Measurements from ENCODE around the gene PCSK2.
A peak's percentile ranks its signal among the peaks of the same experiment; 100 is the strongest.

The PCSK2 gene

DNA sequence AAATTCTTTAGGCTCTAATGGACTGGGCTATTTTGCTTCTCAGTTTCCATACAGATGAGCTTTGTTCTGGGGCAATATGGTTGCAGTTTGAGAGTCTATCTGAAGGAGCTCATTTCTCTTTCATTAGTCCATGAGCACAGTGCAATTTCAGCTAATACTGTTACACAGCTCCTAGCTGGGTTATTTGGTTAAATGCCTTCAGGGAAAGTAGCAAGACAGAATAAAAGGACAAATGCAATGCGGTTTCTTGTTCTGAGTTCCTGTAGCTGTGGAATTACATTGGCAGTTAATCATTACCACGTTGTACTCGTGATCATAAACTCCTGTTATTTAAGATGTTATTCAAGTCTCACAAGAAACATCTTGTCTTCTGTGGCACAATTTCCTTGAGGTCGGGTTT, 176.6 kb downstream of the PCSK2 start:
- DNase-seq = no peak

DNA sequence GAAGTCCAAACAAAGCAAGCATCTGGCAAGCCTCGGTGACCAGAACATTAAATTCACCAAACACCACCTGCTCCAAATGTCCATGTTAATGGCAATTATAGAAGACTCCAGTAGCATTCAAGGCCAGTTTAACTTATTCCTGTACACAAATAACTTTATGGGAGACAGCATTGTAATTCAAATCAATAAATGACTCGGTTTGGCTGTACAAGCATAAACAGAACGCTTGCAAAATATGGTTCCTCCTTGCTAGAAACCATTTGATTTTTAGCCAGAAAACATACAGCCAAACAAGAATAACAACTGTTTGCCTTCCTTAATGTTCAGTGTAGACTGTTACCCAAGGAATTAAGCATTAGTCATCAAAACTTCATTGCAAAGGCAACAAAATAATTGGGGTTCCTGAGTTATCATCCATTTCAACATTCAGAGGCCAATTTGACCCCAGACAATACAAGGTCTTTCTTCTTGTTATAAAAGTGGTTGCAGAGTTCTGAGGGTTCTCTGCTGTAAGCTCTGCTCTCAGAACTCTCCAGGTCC, 179.3 kb downstream of the PCSK2 start:
- DNase-seq = no peak

DNA sequence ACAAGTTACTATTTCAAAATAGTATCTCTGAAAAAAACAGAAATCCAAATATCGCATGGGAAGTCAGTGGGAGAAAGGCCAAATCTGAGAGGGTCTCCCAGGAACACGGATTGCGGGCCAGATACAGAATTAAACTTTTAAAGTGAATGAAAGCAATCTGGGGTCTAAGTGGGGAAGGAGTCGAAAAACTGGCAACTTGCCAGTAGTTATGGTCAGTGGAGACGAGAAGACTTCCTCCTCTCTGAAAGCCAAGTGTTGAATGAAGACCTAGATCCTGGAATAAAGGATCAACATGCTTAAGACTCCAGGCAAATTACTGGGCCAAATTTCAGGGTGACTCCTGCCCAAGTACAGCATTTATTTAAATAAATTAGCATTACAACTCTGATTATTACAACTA, 180.7 kb downstream of the PCSK2 start:
- DNase-seq = no peak

DNA sequence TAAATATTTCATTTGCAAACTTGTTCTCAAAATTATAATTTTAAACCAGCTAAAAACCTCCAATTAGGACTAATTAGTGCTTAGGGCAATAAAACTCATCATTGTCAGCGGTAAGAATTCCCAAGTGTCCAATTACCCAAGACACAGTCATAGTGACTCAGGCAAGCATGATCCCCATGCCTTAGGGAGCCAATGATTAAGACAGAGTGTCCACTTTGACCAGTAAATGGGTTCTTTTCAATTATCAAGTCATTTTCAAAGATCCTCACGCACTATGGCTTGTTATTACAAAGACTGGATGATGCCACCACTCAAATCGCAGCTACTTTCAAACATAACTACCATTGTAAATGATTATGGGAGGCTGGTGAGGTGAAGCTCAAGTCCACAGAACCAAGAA, 190.4 kb downstream of the PCSK2 start:
- DNase-seq = no peak

DNA sequence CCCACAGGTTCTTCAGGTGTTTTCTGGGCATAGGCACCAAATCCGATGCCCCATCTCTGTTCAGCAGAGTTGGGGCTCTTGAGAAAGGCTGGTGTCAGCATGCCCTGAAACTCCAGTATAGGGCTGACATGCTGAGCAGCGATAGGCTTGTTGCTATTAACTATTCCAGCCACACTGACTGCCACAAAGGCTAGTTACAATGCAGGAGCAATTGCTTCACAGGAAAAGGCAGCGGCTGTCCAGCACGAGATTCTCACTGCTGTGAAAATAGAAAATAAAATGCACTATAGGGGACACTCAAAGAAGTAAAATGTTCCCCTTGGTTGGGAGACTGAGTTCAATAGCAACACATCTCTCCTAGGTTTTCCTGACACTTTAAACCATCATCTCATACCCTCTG, 191.9 kb downstream of the PCSK2 start:
- DNase-seq = no peak

DNA sequence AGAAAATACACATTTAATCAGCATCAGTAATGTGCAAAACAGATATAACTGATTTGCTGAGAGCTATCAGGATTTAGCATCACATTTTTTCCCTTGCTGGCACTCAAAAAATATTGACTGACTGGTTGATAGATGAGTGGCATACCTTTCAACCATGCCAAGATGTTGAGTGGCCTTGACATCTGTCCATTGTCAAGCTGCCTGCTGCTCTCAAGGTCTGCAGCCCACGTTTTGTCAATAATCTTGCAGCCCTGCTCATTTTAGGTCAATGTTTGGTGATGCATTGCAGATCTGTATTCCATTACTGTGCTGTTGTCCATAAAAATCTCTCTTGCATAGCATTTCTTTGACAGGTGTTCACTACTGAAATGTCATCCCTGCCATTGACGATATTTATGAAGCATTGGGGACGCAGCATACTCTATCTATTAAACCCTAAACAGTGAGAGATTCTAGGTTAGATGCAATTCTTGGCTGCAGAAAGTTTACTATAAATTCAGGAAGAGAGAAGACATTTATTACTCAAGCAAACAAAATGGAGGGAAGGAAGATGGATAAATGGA, 192.7 kb downstream of the PCSK2 start:
- DNase-seq = no peak

DNA sequence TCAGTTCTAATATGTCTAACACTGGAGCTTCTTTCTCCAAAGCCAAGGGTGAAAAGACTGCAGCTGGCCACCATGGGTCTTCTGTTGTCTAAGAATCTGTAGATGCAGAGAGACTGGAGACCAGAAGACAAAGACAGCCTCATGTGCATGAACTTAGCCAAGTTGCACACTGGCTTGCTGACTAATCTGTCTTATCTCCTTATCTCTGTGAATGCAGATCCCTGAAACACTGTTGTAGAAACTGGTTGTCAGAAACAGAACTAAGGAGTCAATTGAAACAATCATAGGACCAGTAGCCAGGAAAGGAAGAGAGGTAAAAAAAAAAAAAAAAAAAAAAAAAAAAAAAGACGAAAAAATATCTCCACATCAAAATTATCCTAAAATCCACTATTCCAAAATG, 194.7 kb downstream of the PCSK2 start:
- DNase-seq = no peak

DNA sequence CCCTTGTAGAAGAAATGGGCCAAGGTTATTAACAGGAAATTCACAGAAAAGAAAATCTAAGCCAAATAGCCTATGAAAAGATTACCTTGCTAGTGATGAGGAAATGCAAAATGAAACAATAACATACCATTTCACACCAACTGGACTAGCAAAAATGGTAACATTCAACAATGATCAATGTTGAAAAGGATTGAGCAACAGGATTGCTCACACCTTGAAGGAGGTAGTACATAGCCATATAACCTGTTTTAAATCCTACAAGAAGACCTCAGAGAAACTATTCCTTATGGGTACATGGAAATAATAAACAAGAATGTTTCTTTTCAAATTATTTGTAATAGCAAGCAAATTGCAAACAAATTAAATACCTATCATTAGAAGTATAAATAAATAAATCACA, 196.9 kb downstream of the PCSK2 start:
- no peak for DNase-seq

DNA sequence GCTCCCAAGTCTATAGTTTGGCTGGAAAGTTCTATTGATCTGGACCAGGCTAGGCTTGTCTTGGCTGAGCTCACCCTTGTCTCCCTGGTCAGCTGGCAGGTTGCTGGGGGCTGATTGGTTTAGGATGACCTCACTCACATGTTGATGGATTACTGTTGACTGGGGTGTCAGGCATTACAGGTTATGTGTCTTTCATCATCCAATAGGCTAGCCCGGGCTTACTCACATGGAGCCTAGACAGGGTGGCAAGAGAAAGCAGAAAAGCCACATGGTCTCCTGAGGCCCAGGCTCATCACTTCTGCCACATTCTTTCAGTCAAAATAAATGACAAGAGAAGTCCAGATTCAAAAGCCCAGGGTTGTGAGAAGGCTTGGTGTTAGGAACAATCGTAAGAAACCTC, 200.8 kb downstream of the PCSK2 start:
- no peak for DNase-seq

DNA sequence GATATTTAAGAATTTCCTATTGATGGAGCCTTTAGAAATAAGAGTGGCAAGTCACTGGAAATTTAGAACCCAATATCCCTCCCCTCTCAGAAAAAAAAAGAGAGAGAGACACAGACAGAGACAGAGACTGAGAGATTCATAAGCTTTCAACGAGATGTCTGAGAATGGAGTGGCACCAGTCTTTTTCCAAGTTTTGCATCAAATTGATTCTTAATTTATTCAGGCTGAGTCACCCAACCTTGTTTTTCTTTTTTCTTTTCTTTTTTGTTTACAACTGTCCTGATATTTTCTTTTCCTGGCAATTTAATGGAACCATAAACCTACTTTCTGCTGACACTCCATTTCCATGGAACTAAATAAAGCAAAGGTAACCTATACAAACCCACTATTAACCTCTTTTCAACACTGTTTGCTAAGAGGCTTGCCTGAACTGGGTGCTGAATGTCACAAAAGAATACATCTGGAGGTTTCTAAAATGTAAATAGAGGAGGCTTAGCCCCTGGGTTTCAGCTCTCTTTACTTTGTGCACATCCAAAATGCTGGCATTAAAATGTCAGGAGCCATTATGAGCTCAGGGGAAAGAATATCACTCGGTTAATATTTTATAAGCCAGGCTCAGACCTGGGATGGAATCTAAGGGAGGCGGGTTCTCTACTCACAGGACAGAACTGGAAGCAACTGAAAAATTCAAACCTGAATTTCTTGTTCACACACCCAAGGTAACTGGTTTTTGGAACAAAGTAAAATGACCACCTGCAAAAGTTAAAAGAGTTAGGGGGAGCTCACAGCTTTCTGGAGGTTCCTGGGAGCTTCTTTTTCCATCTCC, 203.5 kb downstream of the PCSK2 start:
- DNase-seq = no peak

DNA sequence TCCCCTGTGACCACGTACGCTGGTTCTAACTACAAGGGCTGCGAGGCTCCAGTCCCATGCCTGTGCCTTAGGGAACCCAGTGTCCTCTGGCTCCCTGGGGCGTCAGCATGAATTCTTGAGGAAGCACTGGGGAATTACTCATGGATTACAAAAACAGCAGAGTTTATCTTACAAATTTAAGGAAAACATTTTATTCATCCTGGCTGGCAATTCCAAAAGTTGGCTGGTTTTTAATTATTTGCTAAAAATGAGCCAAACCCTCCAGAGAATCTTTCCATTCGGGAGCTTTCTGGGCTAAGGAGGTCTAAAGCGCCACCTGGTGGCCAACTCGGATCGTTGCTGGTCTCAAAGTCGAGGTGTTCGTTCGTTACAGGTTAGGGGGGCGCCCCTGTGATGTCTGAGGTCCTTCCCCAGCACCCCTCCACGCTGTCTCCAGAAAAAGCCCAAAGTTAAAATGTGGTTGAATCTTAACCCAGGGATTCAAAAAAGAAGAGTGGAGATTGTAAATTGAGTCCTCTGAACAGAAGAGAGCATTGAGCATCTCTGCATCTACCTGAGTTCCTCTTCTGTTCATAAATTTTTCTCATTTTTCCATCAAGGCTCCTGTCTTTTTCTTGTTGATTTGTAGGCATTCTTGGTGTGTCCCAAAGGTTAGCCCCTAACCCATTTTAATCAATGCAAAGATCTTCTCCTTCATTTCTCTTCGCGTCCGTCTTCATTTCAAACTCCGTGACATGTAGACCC, 205.0 kb downstream of the PCSK2 start:
- DNase-seq = peak; percentile 33

DNA sequence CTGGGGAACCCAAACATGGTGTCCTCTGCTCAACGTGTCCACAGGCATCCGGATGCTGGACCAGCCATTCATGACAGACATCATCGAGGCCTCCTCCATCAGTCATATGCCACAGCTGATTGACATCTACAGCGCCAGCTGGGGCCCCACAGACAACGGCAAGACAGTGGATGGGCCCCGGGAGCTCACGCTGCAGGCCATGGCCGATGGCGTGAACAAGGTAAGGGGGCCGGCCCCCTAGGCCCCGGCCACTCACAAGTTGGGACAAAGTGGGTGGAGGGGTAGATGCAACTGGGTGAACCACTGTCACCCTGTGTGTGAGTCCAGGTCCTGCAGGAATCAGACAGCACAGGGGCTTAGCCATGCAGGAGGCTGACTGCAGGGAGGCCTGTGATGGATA, 209.8 kb downstream of the PCSK2 start:
- no peak for DNase-seq

DNA sequence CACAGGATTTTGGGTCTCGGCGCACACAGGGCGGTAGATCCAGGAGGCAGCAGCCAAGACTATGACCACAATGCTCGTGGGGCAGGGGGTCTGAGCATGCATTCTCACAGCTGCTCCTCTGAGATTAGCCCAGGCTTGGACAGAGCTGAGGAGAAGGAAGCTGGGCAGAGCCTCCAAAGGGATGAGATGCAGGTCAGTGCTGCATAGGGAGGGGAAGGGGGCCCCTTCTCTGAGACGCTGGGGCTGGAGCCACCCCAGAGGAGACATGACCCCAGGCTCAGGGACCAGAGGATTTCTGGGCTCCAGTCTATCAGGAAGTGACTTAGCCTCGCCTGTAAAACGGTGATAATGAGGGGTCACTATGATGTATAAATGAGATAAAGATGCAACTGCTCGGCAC, 210.4 kb downstream of the PCSK2 start:
- no peak for DNase-seq

DNA sequence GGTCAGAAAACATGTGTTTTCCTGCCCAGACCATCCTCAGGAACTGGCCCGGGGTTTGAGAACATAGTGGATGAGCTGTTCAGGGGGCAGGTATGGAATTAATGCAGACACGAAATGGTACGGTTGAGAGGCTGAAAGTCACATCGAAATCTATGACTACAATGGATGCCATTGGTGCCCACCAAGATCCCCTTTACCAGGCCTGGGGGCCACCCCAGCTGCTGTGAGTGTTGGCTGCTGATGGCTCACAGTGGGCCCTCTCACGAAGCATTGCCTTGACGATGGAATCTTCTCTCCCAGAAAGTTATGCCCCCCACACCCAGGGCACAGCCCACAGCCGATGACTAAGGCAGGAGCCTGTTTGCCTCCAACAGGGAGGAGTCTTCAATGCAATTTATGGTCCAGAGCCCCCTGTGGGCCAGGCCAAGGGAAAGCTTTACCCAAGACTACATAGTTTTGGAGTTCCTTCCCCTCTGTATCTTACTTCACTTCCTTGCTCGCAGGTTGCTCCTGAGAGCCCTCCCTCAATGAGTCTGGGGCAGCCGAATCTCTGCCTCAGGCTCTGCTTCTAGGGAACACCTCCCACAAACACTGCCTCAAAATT, 211.7 kb downstream of the PCSK2 start:
- DNase-seq = no peak

DNA sequence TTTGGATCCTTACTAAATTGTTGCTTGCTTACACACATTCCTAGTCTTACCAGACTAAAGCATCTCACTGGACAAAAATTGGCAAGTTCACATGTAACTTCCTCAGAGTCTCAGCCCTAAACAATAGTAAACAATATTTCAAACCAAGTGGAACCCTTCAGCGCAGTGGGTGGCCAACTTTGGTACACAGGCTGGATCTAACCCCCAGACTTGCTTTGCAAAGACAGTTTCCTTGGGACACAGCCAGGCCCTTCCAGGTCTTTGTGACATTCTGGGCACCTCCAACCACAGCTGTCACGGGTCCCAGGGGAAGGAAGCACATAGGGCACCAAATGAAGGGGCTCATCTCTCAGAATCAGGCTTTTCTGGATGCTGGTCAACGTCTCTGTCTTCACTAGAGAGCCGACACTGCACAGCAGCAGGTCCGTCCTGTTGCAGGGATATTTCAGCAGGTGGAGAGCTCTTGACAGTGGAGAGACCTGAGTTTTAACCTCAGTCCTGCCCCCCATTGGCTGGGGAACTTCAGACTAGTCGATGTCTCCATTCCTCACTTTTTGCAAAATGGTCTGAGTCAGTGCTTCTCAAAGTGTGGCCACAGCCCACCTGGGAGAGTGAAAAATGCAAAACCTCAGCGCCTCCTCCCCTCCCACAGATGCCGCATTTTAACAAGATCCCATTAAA, 212.9 kb downstream of the PCSK2 start:
- no peak for DNase-seq

DNA sequence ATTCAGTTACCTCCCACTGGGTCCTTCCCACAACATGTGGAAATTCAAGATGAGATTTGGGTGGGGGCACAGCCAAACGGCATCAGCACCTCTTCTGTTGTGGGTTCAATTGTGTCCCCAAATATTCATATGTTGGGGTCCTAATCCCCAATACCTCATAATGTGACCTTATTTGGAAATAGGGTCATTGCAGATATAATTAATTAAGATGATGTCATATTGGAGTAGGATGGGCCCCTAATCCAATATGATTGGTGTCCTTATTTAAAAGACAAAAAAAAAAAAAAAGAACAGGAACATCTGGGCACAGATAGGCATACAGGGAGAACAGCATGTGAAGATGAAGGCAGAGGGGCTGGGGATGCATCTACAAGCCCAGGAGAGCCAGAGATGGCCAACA, 214.9 kb downstream of the PCSK2 start:
- no peak for DNase-seq

DNA sequence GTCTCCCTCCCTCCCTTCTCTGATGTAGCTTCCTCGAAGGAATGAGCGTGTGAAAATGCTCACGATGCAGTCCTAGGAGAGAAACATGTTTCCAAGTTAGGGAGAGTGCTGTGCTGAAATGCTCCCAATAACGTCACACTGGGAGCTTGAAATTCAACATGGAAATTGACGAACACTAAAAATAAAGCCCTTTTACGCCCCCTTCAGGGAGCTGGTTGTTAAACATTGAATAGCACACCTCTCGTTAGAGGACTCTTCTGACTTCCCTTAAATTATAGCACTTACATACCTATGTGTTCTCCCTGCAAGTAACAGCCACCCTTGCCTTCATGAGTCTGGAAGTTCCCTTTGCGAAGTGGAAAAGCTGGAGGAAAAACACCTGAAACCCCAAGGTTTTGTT, 215.7 kb downstream of the PCSK2 start:
- no peak for DNase-seq

DNA sequence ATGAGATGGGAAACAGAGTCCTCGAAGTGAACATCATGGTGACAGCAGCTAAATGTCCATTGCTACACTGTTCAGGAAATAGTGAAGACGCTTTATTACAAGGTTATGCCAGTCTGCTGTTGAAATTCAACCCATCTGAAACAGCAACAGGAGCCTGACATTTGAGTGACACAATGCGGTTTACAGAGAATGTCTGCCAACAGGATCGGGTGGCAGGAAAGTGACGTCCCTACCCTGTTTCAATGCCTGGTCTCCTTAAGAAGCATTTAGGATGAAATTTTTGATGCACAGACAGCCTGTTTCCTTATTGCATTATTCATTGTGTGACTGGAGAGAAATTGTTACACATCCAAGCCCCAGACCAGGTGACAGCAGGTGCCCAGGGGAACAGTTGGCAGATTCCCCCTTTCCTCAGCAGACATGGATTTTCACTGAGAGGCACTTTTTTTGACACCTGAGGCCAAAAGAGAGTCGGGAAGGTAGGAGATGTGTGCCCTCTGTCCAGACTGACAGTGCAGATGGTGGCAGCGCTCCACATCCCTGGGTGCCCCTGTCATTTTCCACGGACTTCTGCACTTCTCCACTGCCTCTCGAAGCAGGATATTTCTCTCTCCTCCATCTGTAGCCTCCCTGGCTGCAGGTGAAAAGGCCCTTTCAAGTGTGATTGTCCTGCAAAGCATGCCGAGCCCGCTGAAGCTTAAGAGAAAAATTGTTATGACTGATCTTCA, 216.5 kb downstream of the PCSK2 start:
- DNase-seq = no peak

DNA sequence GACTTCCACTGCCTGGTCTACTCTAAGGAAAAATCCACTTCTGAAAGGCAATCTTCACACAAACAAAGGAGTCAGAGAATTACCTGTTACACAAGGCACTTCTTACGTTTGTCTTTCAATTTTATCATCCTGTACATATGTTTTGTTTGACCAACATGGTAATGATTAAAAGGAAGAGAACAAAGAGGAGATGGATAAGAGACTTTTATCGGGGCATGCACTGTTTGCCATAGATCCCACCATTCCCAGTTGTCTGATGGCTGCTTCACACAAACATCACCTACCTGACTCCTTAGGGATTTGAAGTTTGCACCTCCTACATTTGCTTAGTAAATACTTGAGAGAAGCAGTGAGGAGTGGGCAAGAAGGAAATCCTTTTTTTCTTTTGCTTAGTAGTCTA, 217.3 kb downstream of the PCSK2 start:
- DNase-seq = no peak

DNA sequence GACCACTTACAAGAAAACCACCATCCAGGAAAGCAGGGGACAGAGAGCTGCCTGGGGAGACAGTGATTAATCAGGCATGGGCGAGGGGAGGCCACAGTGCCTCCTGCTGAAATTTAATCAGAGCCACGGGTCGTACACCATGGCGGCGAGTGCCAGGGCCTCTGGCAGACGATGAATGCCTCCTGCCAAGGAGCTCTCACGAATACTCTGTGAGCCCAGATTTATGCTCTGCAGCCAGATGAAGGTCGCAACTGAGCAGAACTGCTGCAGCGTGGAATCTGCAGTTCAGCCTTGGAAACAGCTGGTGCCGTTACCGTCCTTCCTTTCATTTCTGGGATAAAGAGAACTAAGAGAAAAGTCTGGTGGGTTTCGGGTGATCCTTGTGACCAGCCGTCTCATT, 218.7 kb downstream of the PCSK2 start:
- DNase-seq = no peak

DNA sequence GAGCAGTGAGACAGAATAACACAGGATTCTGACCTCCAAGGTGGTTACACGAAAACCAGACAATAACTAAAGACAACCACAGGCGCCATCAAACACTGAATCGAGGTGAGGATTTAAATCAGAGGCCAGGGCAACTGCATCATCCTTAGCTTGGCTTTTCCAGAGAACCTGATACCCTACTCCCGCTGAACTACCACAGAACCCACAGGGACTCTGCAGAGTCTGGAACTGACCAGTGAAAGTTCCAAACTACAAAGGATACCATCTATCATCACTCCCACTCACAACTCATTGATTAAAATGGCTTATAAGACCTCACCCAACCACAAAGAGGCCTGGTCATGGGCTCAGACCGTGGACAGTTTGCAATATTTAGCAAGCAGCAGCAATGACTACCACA, 219.3 kb downstream of the PCSK2 start:
- no peak for DNase-seq

DNA sequence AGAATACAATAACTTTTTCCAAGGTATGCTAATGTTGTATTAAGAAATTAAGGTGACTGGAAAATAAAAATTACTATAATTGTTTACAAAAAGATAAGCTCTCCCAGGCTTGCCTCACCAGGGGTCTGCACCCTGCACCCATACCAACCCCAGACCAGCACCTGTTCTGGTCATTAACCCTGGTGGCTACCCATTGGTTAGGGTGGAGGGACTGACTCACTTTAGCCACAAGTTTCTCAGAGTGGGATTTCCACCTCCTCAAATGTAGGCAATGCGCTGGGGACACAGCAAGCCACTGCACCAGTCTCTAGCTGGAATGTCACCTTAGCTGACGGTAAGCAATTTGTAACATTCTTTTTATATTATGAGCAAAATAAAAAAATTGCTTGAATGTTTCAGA, 221.2 kb downstream of the PCSK2 start:
- DNase-seq = no peak

All from CD4-positive, alpha-beta T cell treated with Interleukin-21 for 1 hour (primary cell).